ENCODE data around the gene BEST2. TPM values are rescaled to one million over a fixed set of nuclear protein-coding genes. Genes with fewer than 3 reads are reported as not detected.
"Not testable (repeated sequence)": the region's sequence is repeated elsewhere in the genome, so short reads cannot be mapped to it uniquely, and the experiment has no call there.

The BEST2 gene
- total RNA-seq, 1 donor from 2014 or later: not detected

DNA sequence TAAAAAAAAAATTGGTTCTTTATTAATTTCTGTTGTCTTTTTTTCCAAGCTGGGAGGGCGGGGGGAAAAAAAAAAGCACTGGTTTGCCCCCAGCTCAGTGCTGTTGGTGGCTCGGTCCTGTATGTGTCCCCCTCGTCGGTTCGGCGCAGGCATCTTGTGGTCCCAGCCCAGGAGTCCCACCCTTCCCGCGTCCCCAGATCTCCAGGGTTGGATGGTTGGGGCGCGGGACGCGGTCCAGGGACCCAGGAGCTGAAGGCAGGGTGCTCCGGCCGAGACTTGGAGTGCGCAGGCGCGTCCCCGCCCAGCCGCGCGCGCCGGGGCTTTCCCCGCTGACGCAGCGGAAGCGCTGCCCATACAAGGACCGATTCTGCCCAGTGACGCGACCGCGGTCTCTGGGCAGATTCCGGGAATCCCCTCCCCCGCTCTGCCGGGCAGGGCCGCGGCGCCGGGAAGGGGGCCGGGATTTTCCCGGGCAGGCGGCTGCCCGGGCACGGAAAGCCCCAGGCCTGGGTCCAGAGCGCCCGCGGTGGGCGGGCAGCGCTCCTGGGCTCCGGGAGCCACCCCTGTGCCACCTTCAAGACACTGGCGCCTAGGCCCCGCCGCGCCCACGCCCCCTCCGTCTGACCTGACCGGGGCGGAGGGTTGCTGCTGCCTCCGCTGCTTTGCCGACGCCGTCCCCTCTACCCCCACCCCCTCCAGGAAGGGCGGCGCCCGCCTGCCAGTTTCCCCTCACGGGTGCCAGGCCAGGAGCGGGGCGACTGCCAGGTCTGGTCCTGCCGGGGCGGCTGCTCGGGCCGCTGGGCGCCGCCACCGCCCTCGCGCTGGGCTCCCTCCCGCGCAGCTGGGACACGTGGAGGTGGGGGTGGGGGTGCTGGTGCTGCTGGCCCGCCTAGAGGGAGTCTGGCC, 42.0 kb downstream of the BEST2 start:
- ATAC-seq: peak; percentile 64
- intact Hi-C loops (cut with DNase I): loop anchor here (2.0 kb wide), 1 partner anchor 17 kb away; no protein-coding TSS in a partner anchor
- DNase-seq (ENCODE audit: low spot score): peak; percentile 97

DNA sequence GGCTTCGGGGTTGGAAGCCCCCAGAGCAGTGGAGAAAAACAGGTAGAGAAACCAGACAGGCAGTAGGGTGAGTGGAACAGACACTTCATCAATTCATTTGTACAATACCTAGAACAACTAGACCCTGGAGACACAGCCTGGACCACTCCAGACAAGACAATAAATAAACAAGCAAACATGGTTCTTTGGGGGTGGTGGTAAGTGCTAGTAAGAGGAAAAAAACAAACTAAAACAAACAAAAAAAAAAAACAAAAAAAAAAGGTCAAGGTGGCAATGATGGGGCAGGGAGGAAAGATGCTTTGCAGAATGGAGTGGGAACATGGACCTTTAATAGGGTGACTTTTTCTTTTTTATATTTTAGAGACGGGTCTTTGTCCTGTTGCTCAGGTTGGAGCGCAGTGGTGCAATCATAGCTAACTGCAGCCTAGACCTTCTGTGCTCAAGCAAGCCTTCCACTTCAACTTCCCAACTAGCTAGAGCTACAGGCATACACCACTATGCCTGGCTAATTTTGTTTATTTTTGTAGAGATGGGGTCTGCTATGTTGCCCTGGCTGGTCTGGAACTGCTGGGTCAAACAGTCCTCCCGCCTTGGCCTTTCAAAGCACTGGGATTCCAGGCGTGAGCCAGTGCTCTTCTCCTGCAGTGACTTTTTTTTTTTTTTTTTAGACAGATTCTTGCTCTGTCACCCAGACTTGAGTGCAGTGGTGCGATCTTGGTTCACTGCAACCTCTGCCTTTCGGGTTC, 42.8 kb downstream of the BEST2 start:
- no peak for ATAC-seq
- no peak for DNase-seq (ENCODE audit: low spot score)
- intact Hi-C loops (cut with DNase I): loop anchor here (2.0 kb wide), 1 partner anchor 18 kb away; no protein-coding TSS in a partner anchor

DNA sequence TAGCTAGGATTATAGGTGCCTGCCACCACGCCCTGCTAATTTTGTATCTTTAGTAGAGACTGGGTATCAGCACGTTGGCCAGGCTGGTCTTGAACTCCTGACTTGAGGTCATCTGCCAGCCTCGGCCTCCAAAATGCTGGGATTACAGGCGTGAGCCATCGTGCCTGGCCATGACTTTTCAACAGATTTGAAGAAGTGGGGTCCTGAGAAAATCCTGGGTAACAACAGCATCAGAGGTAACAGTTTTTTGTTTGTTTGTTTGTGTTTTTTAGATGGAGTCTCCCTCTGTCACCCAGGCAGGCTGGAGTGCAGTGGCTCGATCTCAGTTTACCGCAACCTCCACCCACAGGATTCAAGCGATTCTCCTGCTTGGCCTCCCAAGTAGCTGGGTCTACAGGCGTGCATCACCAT, 43.4 kb downstream of the BEST2 start:
- DNase-seq (ENCODE audit: low spot score) (no peak), ATAC-seq (no peak)
- intact Hi-C loops (cut with DNase I): loop anchor here (2.0 kb wide), 1 partner anchor 18 kb away; no protein-coding TSS in a partner anchor

DNA sequence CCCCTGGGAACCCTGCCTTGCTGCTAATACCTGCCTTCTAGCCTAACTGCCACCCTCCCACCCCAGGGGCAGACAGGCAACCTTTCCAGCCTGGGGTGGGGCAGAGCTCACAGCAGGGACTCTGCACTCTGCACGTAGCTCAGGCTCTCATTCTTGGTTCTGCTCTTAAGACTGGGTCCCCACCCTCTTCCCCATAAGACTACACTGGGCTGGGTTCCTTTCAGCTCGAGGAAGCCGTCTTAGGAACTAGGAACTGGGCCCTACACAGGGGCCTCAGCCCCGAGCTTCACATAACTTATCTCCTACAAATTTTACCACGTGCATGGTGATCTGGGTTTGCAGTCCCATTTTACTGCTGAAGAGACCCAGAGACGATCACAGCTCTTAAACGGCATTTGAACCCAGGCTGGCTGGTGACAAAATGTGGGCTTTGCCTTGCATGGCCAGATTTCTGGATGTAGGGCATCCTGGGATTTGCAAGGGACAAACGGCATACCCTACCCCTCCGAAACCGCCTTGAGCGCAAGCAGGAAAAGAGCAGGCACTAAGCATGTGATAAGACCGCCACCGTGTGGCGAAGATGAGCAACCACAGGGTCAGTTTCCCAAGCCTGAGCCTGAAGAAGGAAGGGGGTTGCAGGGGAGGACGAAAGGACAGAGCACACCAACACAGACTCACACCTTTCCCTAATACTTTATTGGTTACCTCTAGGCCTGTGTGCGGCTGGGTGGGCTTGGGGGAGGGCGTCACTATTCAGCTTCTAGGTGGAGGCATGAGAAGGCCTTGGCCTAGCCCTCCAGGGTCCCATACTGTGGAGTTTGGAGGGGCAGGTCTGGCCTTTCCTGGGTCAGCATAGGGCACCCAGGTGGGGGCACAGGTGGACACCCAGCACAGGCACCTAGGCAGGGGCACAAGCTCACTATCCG, 44.8 kb downstream of the BEST2 start:
- ATAC-seq (peak; percentile 41), DNase-seq (ENCODE audit: low spot score) (peak; percentile 86)

DNA sequence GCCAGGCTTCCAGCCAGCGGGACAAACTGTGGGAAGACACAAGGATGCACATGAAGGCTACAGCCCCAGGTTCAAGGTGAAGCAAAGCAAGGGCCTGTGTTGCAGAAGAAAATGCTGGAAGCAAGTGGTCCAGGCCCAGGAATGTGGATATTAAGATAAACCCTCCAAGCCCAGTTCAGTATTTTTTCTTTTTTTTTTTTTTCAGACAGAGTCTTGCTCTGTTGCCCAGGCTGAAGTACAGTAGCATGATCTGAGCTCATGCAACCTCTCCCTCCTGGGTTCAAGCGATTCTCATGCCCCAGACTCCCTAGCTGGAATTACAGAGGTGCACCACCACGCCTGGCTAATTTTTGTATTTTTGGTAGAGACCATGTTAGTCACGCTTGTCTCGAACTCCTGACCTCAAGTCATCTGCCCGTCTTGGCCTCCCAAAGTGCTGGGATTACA, 45.6 kb downstream of the BEST2 start:
- DNase-seq (ENCODE audit: low spot score) (no peak), ATAC-seq (no peak)
- intact Hi-C loops (cut with DNase I): no loop called here

More for the DNA sequence above, 44.8 kb downstream of the BEST2 start:
- intact Hi-C loops (cut with DNase I): no loop called here

DNA sequence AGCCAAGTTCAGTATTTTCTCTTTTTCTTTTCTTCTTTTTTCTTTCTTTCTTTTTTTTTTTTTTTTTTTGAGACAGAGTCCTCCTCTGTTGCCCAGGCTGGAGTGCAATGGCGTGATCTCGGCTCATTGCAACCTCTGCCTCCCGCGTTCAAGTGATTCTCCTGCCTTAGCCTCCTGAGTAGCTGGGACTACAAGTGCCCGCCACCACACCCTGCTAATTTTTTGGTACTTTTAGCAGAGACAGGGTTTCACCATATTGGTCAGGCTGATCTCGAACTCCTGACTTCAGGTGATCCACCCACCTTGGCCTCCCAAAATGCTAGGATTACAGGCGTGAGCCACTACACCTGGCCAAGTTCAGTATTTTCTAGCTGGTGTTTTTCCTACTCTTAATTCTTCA, 46.0 kb downstream of the BEST2 start:
- ATAC-seq; intact Hi-C loops (cut with DNase I); DNase-seq (ENCODE audit: low spot score): not testable (repeated sequence)

DNA sequence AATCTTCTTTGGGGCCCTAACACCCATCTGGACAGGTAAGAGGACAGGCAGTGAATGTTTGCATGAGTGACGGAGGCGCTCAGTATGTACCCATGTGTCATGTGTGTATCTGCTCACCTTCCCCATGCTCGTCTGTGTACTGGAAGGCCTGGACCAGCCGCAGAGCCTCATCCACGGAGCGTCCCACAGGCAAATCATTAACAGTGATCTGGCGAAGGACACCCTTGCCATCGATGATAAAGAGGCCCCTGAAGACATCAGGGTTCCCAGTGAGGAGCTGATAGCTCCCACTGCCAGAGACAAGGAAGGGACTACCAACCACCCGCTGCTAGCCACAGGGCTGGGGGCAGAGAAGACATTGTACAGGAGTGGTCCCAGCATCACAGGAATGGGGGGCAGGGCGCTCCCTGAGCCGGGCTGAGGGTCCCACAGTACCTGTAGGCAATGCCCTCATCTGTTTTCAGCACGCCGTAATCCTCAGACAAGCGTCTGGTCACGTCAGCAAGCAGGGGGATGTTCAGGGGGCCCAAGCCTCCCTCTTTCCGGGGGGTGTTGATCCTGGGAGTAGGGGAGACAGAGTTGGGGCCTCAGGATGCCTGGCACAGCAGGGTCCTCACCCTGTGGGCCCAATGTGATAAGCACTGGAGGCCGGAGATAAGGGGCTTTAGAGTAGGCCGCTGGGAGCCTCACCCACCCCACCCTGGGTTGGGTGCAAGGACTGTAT, 48.3 kb downstream of the BEST2 start:
- DNase-seq (ENCODE audit: low spot score): no peak
- ATAC-seq: no peak
- intact Hi-C loops (cut with DNase I): loop anchor here (5.0 kb wide), 1 partner anchor 38 kb away; no protein-coding TSS in a partner anchor

DNA sequence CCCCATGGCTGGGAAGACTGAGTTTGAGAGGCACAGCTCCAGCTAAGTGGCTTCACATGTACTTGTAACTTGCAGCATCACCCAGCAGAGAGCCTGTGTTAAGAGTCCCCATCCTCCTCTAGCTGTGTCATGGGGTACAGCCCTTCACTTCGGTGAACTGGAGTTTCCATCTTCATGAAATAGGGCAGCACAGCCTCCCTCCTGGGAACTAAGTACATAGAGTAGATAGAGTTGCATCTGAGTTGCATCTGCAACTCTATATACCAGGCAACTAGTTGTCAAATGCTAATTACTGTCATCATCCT, 48.8 kb downstream of the BEST2 start:
- no peak for ATAC-seq
- DNase-seq (ENCODE audit: low spot score): no peak
- intact Hi-C loops (cut with DNase I): loop anchor here (5.0 kb wide), 1 partner anchor 38 kb away; no protein-coding TSS in a partner anchor

DNA sequence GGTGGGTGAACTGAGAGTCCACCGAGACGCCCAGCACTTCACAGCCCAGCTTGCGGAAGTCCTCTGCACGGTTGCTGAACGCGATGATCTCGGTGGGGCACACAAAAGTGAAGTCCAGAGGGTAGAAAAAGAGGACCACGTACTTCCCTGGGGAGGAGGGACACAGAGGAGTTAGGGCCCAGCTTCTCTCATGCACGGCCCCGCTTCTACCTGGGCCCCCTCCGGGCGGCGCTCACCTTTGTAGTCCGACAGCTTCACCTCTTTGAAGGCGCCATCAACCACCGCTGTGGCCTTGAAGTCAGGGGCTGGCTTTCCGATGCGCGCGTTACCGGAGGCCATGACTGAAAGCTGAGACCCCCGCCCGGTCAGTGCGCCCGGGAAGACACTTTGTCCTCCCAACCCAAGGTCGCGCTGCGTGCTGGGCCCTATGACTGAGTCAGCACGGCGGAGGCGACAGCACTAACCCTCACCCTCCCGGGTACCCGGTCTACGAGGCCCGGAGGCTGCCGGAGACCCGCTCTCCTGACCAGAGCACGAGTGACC, 49.4 kb downstream of the BEST2 start:
- intact Hi-C loops (cut with DNase I): loop anchor here (5.0 kb wide), 1 partner anchor 39 kb away; no protein-coding TSS in a partner anchor
- ATAC-seq: peak; percentile 38
- peak; percentile 66 for DNase-seq (ENCODE audit: low spot score)

DNA sequence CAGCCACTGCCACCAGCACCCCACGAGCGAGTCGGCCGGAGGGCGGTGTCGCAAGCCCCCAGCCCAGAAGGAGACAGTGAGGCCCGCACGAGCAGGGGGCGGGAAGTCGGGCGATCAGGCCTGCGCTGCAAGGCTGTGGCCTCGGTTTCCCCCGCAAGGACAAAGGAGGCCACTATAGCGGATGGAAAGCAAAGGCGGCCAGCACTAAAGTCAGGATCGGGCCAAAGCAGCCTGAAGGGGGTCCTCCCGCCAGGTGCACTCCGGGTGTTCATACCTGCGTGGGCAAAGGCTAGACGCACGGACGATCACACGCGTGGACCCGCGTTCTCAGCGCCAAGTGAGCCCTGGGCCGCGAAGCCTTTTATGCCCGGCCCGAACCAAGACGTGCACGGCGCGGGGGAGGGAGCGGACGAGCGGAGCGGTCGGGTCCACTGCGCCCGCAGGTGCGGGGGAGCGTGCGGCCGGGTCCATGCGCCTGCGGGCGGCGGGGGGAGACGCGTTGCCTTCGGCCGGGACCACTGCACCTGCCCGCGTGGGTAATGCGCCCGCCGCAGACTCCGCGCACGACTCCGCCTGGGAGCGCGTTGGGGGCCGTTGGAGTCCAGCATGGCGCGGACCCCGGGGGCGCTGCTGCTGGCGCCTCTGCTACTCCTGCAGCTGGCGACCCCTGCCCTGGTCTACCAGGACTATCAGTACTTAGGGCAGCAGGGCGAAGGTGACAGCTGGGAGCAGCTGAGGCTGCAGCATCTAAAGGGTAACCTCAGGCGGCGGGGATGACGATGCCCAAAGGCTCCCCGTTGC, 50.1 kb downstream of the BEST2 start, which contains the start of the genes PRDX2 and THSD8:
PRDX2 (minus strand) TSS at position 335 of the 801 bp plus-strand sequence. CDS start 539 bp downstream, outside the sequence.
THSD8 (plus strand) TSS at position 604 of the 801 bp plus-strand sequence; CDS start at position 607, 3 bp downstream.
- intact Hi-C loops (cut with DNase I): loop anchor here (5.0 kb wide), 1 partner anchor 39 kb away; no protein-coding TSS in a partner anchor

DNA sequence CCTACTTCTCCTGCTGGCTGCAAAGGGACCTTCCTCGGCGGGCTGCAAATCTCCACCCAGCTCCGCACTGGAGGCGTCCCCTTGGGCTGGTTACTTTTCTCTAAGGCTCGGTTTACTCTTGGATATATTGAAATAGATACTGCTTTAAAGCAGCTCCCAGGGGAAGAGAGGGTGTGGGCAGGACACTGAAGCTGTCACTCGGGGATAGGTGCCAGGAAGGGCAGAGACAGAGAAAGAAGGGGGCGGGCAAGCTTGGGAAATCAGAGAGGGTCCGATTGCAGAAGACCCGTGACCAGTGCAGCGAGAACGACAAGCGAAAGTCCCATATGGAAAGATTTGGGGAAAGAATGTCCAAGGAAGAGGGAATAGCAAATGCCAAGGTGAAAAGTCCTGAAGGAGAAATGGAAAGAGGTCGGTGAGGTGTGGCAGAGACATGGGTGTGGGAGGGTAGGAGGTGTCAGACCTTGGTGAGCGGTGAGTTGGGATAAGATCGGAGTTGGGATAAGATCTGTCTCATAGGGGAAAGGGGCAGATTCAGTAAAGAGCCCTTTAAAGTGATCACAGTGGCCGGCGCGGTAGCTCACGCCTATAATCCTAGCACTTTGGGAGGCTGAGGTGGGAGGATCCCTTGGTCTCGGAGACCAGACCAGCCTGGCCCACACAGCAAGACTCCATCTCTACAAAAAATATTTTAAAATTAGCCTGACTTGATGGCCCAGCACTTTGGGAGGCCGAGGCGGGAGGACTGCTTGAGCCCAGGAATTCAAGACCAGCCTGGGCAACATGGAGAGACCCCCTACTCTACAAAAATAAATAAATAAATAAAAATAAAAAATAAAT, 50.9 kb downstream of the BEST2 start:
- intact Hi-C loops (cut with DNase I): loop anchor here (5.0 kb wide), 1 partner anchor 40 kb away; no protein-coding TSS in a partner anchor
- no peak for DNase-seq (ENCODE audit: low spot score)
- ATAC-seq: no peak

More for the DNA sequence above, 50.1 kb downstream of the BEST2 start, which contains the start of the genes PRDX2 and THSD8:
- DNase-seq (ENCODE audit: low spot score) (peak; percentile 87), ATAC-seq (peak; percentile 85)

DNA sequence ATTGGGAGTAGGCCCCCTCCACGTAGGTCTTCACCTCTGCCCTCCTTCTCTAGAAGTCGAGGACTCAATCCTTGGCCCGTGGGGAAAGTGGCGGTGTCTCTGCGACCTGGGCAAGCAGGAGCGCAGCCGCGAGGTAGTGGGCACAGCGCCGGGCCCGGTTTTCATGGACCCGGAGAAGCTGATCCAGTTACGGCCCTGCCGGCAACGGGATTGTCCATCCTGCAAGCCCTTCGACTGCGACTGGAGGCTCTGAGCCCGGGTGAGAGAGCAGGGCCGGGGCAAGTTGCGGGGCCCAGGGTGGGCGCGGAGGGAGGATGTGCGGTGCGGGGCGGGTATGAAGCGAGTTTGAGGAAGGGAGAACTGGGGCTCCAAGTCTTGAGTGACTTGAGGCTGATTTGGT, 52.5 kb downstream of the BEST2 start:
- DNase-seq (ENCODE audit: low spot score): no peak
- no peak for ATAC-seq
- intact Hi-C loops (cut with DNase I): loop anchor here (5.0 kb wide), 1 partner anchor 42 kb away; no protein-coding TSS in a partner anchor

DNA sequence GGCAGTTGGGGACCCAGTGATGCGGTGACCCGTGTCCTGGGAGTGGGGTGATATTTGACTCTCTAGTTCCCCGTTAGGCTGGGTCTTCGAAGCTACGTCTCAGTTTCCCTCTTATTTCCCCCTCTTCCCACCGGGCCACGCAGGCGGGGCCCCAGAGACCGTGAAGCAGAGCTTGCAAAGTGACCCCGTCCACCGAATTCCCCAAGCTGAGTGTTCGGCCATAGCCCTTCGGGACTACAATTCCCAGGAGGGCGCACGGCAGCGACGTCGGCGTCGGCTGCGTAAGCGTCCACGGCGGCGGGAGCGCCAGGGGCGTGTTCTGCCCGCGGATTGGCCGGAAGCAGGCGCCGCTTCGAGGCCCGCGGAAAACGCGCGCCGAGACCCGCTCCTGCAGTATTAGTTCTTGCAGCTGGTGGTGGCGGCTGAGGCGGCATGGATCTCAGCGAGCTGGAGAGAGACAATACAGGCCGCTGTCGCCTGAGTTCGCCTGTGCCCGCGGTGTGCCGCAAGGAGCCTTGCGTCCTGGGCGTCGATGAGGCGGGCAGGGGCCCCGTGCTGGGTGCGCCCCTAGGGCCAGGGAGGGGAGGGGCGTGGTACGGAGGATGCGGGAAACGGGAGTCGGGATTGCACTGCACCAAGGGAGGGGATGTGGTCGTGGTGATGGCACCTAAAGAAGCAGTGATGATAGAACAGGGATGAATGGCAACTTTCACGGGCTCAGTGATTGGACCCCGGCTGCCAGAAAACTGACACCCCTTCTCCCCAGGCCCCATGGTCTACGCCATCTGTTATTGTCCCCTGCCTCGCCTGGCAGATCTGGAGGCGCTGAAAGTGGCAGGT, 54.9 kb downstream of the BEST2 start, which contains the start of gene RNASEH2A:
RNASEH2A (plus strand) TSS at position 343 of the 840 bp plus-strand sequence; CDS start at position 433, 90 bp downstream.
- DNase-seq (ENCODE audit: low spot score) (peak; percentile 94), ATAC-seq (peak; percentile 95)
- intact Hi-C loops (cut with DNase I): no loop called here
